PC-9 (cell line): ENCODE data around the gene MAGEF1. TPM values are rescaled to one million over a fixed set of nuclear protein-coding genes. Genes with fewer than 3 reads are reported as not detected.

Source experiments
- BruUV-seq: library from RNA; stranded (reverse); fragments of 400-500 nt; replicated peaks from 2 replicates; lab custom pipeline; 2021; lab: Mats Ljungman, UMichigan
- CTCF ChIA-PET: fragments of 300-600 bp; sonication (Branson Sonifier 250); formaldehyde crosslinking; loops from one replicate; lab custom pipeline; 2022; ENCODE audit warnings: antibody characterized with exemption; lab: Charles Lee
- POLR2A ChIA-PET: fragments of 300-600 bp; sonication (Branson Sonifier 250); formaldehyde crosslinking; loops from one replicate; lab custom pipeline; 2022; ENCODE audit warnings: antibody characterized with exemption; ENCODE audit not compliant: unreplicated experiment; lab: Charles Lee
- DNase-seq, 2 experiments: peaks; one replicate each; pipeline versions ENCODE4 v3.0.0 to v3.0.0-alpha.2; 2015 to 2022; ENCODE audit warnings: mixed read lengths in 1 of 2
- H2AFZ ChIP-seq: fragments of 200-600 bp; sonication (generic); 2 replicates; pipeline ENCODE4 v1.8.1; 2017; ENCODE audit warnings: antibody characterized with exemption
- H3F3A ChIP-seq: fragments of 200-600 bp; sonication (generic); 2 replicates; pipeline ENCODE4 v1.8.1; 2017; ENCODE audit warnings: antibody characterized with exemption, mild to moderate bottlenecking, low read depth; ENCODE audit not compliant: insufficient read depth
- H3K27ac ChIP-seq: fragments of 200-600 bp; sonication (generic); 2 replicates; pipeline ENCODE4 v1.6.1; 2016; ENCODE audit warnings: mixed run types
- H3K27me3 ChIP-seq: fragments of 200-600 bp; sonication (generic); 2 replicates; pipeline ENCODE4 v1.6.1; 2016; ENCODE audit warnings: low read depth, mixed run types; ENCODE audit not compliant: insufficient read depth
- H3K36me3 ChIP-seq: fragments of 200-600 bp; sonication (generic); 2 replicates; pipeline ENCODE4 v1.6.1; 2016; ENCODE audit warnings: low read depth, mixed run types
- H3K4me1 ChIP-seq: fragments of 200-600 bp; sonication (generic); replicated peaks from 2 replicates; pipeline ENCODE4 v1.6.1; 2016; ENCODE audit warnings: mixed run types; ENCODE audit not compliant: insufficient read depth
- H3K4me2 ChIP-seq: fragments of 200-600 bp; sonication (generic); 2 replicates; pipeline ENCODE4 v1.6.1; 2017; ENCODE audit warnings: mixed run types
- H3K4me3 ChIP-seq: fragments of 200-600 bp; sonication (generic); 2 replicates; pipeline ENCODE4 v1.6.1; 2016; ENCODE audit warnings: mixed run types
- H3K79me2 ChIP-seq: fragments of 200-600 bp; sonication (generic); 2 replicates; pipeline ENCODE4 v1.6.1; 2017; ENCODE audit warnings: low read depth, mixed run types
- H3K9me2 ChIP-seq: fragments of 200-600 bp; sonication (generic); 2 replicates; pipeline ENCODE4 v1.8.1; 2017; ENCODE audit warnings: mild to moderate bottlenecking; ENCODE audit not compliant: insufficient read depth
- H3K9me3 ChIP-seq: fragments of 200-600 bp; sonication (generic); 2 replicates; pipeline ENCODE4 v1.8.1; 2016; ENCODE audit warnings: low read depth; ENCODE audit not compliant: insufficient read depth
- H4K20me1 ChIP-seq: fragments of 200-600 bp; sonication (generic); 2 replicates; pipeline ENCODE4 v1.8.1; 2017; ENCODE audit not compliant: insufficient read depth
- EZH2 ChIP-seq: fragments of 200-600 bp; sonication (generic); IDR thresholded peaks from 2 replicates; pipeline ENCODE4 v1.8.0; 2017; ENCODE audit warnings: antibody characterized with exemption, low read depth
- intact Hi-C: fragments of 100-400 bp; cut with micrococcal nuclease; formaldehyde crosslinking; loops from one replicate; pipeline ENCODE4 v1.10.0; 2022; ENCODE audit not compliant: unreplicated experiment
- total RNA-seq: library from RNA; stranded (reverse); gene quantifications from 2 replicates; pipeline ENCODE4 v1.2.3, GENCODE V29; 2021
- TF ChIP-seq, protein P1 (sequence below): fragments of 200-600 bp; sonication (generic); conservative IDR thresholded peaks from 2 replicates; pipeline ENCODE4 v1.6.1; 2017; ENCODE audit warnings: mixed run types, antibody characterized with exemption, mild to moderate bottlenecking, moderate library complexity

MAGEF1 gene
- total RNA-seq, 1 experiment from 2014 or later: 97.2 TPM

DNA sequence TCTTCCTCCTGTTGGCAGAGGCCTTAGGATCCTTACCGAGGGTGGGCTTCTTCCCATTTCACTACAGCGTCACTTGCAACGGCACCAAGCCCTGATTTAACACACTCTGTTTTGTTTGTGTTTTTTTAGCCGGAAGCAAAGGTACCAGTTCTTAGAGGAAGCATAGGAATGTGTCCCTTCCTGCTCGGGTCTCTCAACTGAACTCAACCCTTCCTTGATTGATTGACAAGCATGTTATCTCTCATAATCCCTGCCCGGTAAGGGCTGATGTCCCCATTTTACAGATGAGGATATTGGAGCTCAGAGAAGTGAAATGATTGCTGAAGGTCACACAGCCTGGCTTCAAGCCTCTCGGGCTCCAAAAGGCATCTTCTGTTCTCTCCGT, 26.6 kb upstream of the MAGEF1 start:
- H3K9me3 ChIP-seq: no peaks in the 10 kb centered on the region
- H3F3A ChIP-seq: peaks cover 36% of the 10 kb centered on the region
- CTCF ChIA-PET: interaction anchor here (0.6 to 1.7 kb wide), 3 partner anchors 104 to 177 kb away, joined by 3 to 22 read pairs (median 3); partner anchors contain the start of gene EPHB3
- H3K4me3 ChIP-seq: peak overlapping the region; percentile 15; the same call in 1 of the 2 replicates
- POLR2A ChIA-PET: interaction anchor here (0.6 to 0.7 kb wide), 2 partner anchors 33 to 50 kb away, joined by 3 to 7 read pairs; no protein-coding TSS in a partner anchor
- H2AFZ ChIP-seq: peak overlapping the region; percentile 66
- no peaks in the 10 kb centered on the region for H4K20me1 ChIP-seq
- H3K9me2 ChIP-seq: no peaks in the 10 kb centered on the region
- no peaks in the 10 kb centered on the region for H3K79me2 ChIP-seq
- no peaks in the 10 kb centered on the region for H3K36me3 ChIP-seq
- no peak for DNase-seq
- H3K27ac ChIP-seq: peak overlapping the region; percentile 78
- TF ChIP-seq EZH2: no peak
- TF ChIP-seq, protein P1, sequence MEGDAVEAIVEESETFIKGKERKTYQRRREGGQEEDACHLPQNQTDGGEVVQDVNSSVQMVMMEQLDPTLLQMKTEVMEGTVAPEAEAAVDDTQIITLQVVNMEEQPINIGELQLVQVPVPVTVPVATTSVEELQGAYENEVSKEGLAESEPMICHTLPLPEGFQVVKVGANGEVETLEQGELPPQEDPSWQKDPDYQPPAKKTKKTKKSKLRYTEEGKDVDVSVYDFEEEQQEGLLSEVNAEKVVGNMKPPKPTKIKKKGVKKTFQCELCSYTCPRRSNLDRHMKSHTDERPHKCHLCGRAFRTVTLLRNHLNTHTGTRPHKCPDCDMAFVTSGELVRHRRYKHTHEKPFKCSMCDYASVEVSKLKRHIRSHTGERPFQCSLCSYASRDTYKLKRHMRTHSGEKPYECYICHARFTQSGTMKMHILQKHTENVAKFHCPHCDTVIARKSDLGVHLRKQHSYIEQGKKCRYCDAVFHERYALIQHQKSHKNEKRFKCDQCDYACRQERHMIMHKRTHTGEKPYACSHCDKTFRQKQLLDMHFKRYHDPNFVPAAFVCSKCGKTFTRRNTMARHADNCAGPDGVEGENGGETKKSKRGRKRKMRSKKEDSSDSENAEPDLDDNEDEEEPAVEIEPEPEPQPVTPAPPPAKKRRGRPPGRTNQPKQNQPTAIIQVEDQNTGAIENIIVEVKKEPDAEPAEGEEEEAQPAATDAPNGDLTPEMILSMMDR: no peak
- peak overlapping the region; percentile 73 for H3K4me2 ChIP-seq
- peaks cover 43% of the 10 kb centered on the region for H3K4me1 ChIP-seq
- BruUV-seq: TSS peak; percentile 45
- intact Hi-C loops: loop anchor here (1.0 to 2.0 kb wide), 3 partner anchors 26 to 173 kb away; no protein-coding TSS in a partner anchor
- H3K27me3 ChIP-seq: no peaks in the 10 kb centered on the region

DNA sequence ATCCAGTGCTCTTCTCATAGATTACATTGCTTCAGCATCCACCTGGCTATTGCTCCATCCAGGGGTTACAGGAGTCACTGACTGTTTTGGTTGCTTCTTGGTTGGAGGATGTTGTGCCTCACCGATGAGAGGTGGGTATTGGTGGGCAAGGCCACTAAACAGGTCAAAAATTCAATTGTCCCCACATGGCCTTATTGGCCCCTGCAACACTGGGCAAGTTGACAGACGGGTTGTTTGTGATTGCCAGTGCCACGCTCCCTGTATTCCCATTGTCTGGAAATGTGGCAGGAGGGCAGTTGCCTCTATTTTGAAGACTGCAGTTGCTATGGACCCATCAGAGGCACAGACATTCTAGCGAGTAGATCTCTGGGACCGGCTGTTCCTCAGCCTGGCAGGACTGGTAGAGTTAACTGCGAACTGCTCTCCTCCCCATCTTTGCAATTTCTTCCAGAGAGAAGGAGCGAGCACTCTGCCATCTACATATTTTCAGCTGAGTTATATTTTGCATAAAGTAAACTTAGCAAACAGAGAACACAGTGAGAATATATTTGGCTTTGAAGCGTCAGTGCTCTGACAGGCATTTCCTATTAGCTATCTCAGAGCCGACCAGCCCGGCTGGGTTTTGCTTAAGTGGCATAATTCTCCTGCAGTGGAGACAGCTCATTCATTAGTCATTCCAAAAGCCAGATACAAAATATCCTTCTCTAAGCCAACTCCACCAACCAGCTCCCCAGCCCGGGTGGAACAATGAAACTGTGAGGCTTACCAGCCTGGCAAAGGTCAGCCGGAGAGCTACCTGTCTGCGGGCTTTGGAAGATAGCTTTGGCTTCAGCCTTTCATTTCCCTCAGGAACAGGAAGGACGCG, 26.0 kb upstream of the MAGEF1 start:
- no peaks in the 10 kb centered on the region for H3K9me2 ChIP-seq
- ChIA-PET CTCF (interaction anchor here (0.6 to 1.7 kb wide), 5 partner anchors 11 to 1452 kb away, joined by 3 to 22 read pairs (median 3); partner anchors contain the start of gene EPHB3), POLR2A (interaction anchor here (0.6 kb wide), 1 partner anchor 51 kb away, joined by 3 read pairs; no protein-coding TSS in a partner anchor)
- no peaks in the 10 kb centered on the region for H3K27me3 ChIP-seq
- H3K36me3 ChIP-seq: no peaks in the 10 kb centered on the region
- H3K4me3 ChIP-seq: peak overlapping the region; percentile 17; the same call in 1 of the 2 replicates
- intact Hi-C loops: loop anchor here (1.0 to 2.0 kb wide), 3 partner anchors 27 to 173 kb away; no protein-coding TSS in a partner anchor
- H3K79me2 ChIP-seq: no peaks in the 10 kb centered on the region
- H4K20me1 ChIP-seq: no peaks in the 10 kb centered on the region
- TF ChIP-seq, protein P1: no peak
- TF ChIP-seq EZH2: no peak
- peaks cover 36% of the 10 kb centered on the region for H3F3A ChIP-seq
- peak overlapping the region; percentile 78 for H3K27ac ChIP-seq
- H2AFZ ChIP-seq: peak overlapping the region; percentile 66
- H3K4me1 ChIP-seq: peaks cover 46% of the 10 kb centered on the region
- H3K9me3 ChIP-seq: no peaks in the 10 kb centered on the region
- peak; percentile 86 to 93 for DNase-seq
- H3K4me2 ChIP-seq: peak overlapping the region; percentile 73
- BruUV-seq: no TSS peak

DNA sequence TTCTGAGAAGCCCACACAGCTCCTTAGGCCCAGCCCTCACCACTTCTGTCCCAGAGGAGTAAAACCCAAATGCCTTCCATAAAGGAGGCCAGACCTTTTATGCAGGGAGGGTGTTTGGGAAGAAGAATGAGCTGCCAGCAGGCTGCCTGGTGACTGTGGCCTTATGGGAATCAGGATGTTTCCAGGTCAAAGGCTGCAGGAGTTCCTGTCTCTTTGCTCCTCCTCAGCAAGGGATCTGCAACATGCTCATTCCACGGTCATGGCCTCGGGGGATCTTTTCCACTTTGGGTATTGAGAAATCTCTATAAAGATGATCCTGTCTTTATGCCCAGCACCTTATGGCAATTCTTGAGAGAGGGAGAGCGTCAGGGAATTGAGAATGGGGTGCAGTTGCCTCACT, 25.2 kb upstream of the MAGEF1 start:
- DNase-seq: no peak
- Histone ChIP-seq H3K4me2 (peak overlapping the region; percentile 73; the same call in 1 of the 2 replicates), H3K79me2 (no peaks in the 10 kb centered on the region), H3F3A (peaks cover 36% of the 10 kb centered on the region), H3K9me3 (no peaks in the 10 kb centered on the region), H3K27ac (no peak overlapping the region), H3K4me1 (peaks cover 47% of the 10 kb centered on the region), H3K4me3 (no peak overlapping the region), H3K36me3 (no peaks in the 10 kb centered on the region), H3K9me2 (no peaks in the 10 kb centered on the region), H2AFZ (no peak overlapping the region), H3K27me3 (no peaks in the 10 kb centered on the region), H4K20me1 (no peaks in the 10 kb centered on the region)
- ChIA-PET CTCF (interaction anchor here (0.9 kb wide), 1 partner anchor 10 kb away, joined by 5 read pairs; no protein-coding TSS in a partner anchor), POLR2A (no interaction called here)
- TF ChIP-seq, protein P1: no peak
- no peak for TF ChIP-seq EZH2
- intact Hi-C loops: no loop called here
- no TSS peak for BruUV-seq
